Tibial nerve (tissue), 4 donors: ENCODE data around the gene ITGA1. TPM values are rescaled to one million over a fixed set of nuclear protein-coding genes. Genes with fewer than 3 reads are reported as not detected.

Source experiments
- DNase-seq, 2 donors: peaks; one replicate each; pipeline ENCODE4 v3.0.0-alpha.2; 2019; ENCODE audit warnings: low spot score in 2 of 2
- H3K27ac ChIP-seq, 4 donors: fragments of 200-600 bp; sonication (generic) in 3 of 4; one replicate each; pipeline ENCODE4 v1.5.1; 2017 to 2019; ENCODE audit warnings: mild to moderate bottlenecking in 1 of 4
- H3K27me3 ChIP-seq, 2 donors: fragments of 200-600 bp; sonication (generic) in 1 of 2; one replicate each; pipeline versions ENCODE4 v1.5.1 to v1.6.0; 2017 to 2019
- H3K36me3 ChIP-seq, 3 donors: fragments of 200-600 bp; sonication (generic); one replicate each; pipeline ENCODE4 v1.5.1; 2018 to 2019
- H3K4me1 ChIP-seq, 4 donors: fragments of 200-600 bp; sonication (generic) in 3 of 4; one replicate each; pipeline ENCODE4 v1.5.1; 2017 to 2019
- H3K4me3 ChIP-seq, 4 donors: fragments of 200-600 bp; sonication (generic) in 3 of 4; one replicate each; pipeline ENCODE4 v1.5.1; 2017 to 2019; ENCODE audit warnings: mild to moderate bottlenecking in 1 of 4, moderate library complexity in 1 of 4
- H3K9me3 ChIP-seq, 4 donors: fragments of 200-600 bp; sonication (generic) in 3 of 4; one replicate each; pipeline ENCODE4 v1.5.1; 2017 to 2019
- CTCF ChIP-seq, 5 experiments: fragments of 200-600 bp in 3 of 5; fragments of 450-650 bp in 2 of 5; sonication (generic) in 3 of 5; IDR thresholded peaks; one replicate each; pipeline ENCODE4 v1.5.1; 2016 to 2019; ENCODE audit warnings: antibody characterized with exemption in 5 of 5, mild to moderate bottlenecking in 3 of 5, moderate library complexity in 2 of 5
- EP300 ChIP-seq, 2 donors: sonication (generic); formaldehyde crosslinking; IDR thresholded peaks; one replicate each; pipeline ENCODE4 v1.6.1; 2017; ENCODE audit warnings: antibody characterized with exemption in 2 of 2, mild to moderate bottlenecking in 1 of 2
- POLR2A ChIP-seq, 2 donors: fragments of 450-650 bp; IDR thresholded peaks; one replicate each; pipeline ENCODE4 v1.6.1; 2017; ENCODE audit warnings: antibody characterized with exemption in 2 of 2, mild to moderate bottlenecking in 2 of 2, moderate library complexity in 2 of 2
- WGBS, 2 donors: methylation state at CpG; one replicate each; pipeline ENCODE4 v1.1.5; 2018; 5-methylcytosine and 5-hydroxymethylcytosine counted together
- total RNA-seq, 4 donors: library from RNA; depleted of rRNA; stranded (reverse); fragments of >200 nt; gene quantifications; one replicate each; pipeline ENCODE4 v1.1.0, GENCODE V29; 2016

The ITGA1 gene
- total RNA-seq, 4 donors from 2014 or later: 26.8 to 62.5 (median 27.7) TPM

GRCh38 chr5:52977264-52977897 is 189.7 kb downstream of the ITGA1 start:
- H3K9me3 ChIP-seq: peaks cover 0 to 16% (median 1%) of the 10 kb centered on the region in 4 donors
- no peak overlapping the region for H3K27ac ChIP-seq
- no peak for DNase-seq
- no peak overlapping the region for H3K4me3 ChIP-seq
- no peaks in the 10 kb centered on the region for H3K36me3 ChIP-seq
- no peaks in the 10 kb centered on the region for H3K4me1 ChIP-seq
- no peaks in the 10 kb centered on the region for H3K27me3 ChIP-seq
- TF ChIP-seq CTCF (IDR thresholded peaks at IDR 0.05): no peak
- TF ChIP-seq POLR2A (IDR thresholded peaks at IDR 0.05): no peak
- TF ChIP-seq EP300 (IDR thresholded peaks at IDR 0.05): no peak
- WGBS, 2 donors: 95 to 96% methylated on average over 4 to 7 of the region's 7 CpGs

- peaks cover 0 to 6% (median under 1%) of the 10 kb centered on the region in 4 donors for H3K9me3 ChIP-seq
- TF ChIP-seq CTCF (IDR thresholded peaks at IDR 0.05): no peak
- no peak for TF ChIP-seq POLR2A (IDR thresholded peaks at IDR 0.05)
- TF ChIP-seq EP300 (IDR thresholded peaks at IDR 0.05): no peak
- DNase-seq: no peak
- peaks cover 0 to 6% (median 0%) of the 10 kb centered on the region in 4 donors for H3K4me1 ChIP-seq
- no peak overlapping the region for H3K4me3 ChIP-seq
- no peak overlapping the region for H3K27ac ChIP-seq
- H3K36me3 ChIP-seq: no peaks in the 10 kb centered on the region
- no peaks in the 10 kb centered on the region for H3K27me3 ChIP-seq
- WGBS, 2 donors: 89 to 93% methylated on average over 4 of the region's 4 CpGs
These were observed 193.8 kb downstream of the ITGA1 start for GRCh38 chr5:52981507-52981906.

- H3K4me3 ChIP-seq: no peak overlapping the region
- H3K9me3 ChIP-seq: no peaks in the 10 kb centered on the region
- TF ChIP-seq POLR2A (IDR thresholded peaks at IDR 0.05): no peak
- no peak for TF ChIP-seq CTCF (IDR thresholded peaks at IDR 0.05)
- no peak for TF ChIP-seq EP300 (IDR thresholded peaks at IDR 0.05)
- no peaks in the 10 kb centered on the region for H3K27me3 ChIP-seq
- DNase-seq: no peak
- WGBS, 2 donors: 31 to 41% methylated on average over 3 of the region's 3 CpGs
- no peaks in the 10 kb centered on the region for H3K36me3 ChIP-seq
- H3K4me1 ChIP-seq: peaks cover 0 to 16% (median 0%) of the 10 kb centered on the region in 4 donors
- H3K27ac ChIP-seq: no peak overlapping the region
These were observed 196.3 kb downstream of the ITGA1 start for GRCh38 chr5:52983731-52984636.

GRCh38 chr5:52985306-52985705 is 197.6 kb downstream of the ITGA1 start:
- DNase-seq: no peak
- Histone ChIP-seq H3K4me1 (peaks cover 0 to 27% (median 0%) of the 10 kb centered on the region in 4 donors), H3K27me3 (no peaks in the 10 kb centered on the region), H3K27ac (no peak overlapping the region), H3K4me3 (no peak overlapping the region), H3K9me3 (no peaks in the 10 kb centered on the region), H3K36me3 (no peaks in the 10 kb centered on the region)
- no peak for TF ChIP-seq POLR2A (IDR thresholded peaks at IDR 0.05)
- no peak for TF ChIP-seq CTCF (IDR thresholded peaks at IDR 0.05)
- TF ChIP-seq EP300 (IDR thresholded peaks at IDR 0.05): no peak
- WGBS, 2 donors: 83 to 92% methylated on average over 3 of the region's 3 CpGs
